ENCODE data around the gene ACTL6B.

Gene ACTL6B

DNA sequence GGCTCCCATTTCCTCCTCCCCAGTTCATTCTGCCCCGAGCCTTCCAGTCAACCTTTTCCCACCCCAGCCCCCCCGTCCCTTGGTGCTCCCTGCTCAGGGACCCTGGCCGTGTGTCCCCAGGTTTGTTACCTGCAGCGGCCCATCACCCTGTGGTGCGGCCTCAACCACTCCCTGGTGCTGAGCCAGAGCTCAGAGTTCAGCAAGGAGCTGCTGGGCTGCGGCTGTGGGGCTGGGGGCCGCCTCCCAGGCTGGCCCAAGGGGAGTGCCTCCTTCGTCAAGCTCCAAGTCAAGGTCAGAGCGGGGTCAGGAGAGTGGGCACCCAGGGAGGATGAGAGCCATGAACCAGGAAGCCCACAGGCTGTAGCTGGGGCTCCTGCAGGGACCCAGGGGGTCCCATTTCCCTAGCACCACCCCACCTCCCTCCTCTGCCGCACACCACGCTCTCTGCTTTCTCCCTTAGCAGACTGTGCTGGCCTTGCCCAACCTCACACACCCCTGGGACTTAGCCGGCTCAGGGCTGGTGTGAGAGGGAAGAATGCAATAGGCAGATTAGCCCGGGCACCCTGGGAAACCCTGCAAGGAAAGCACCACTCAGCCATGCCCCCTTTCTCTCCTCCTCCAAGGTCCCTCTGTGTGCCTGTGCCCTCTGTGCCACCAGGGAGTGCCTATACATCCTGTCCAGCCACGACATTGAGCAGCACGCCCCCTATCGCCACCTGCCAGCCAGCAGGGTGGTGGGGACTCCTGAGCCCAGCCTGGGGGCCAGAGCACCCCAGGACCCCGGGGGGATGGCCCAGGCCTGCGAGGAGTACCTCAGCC lies 56.1 kb downstream of the ACTL6B start:
- DNase-seq: no peak

DNA sequence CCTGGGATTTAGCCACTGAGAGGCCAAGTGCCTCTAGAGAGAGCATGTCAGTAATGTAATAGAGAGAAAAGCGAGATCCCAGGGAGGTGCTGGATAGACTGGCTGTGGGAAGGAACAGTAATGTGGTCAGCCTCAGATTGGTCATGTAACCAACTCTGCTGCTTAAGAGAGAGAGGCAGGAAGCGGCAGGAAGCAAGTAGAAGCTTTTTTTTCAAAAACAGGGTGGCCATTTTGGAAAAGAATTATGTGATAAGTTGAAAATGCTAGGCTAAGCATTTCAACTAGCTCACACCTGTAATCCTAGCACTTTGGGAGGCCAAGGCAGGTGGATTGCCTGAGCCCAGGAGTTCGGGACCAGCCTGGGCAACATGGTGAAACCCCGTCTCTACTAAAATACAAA lies 57.8 kb downstream of the ACTL6B start:
- DNase-seq: no peak

DNA sequence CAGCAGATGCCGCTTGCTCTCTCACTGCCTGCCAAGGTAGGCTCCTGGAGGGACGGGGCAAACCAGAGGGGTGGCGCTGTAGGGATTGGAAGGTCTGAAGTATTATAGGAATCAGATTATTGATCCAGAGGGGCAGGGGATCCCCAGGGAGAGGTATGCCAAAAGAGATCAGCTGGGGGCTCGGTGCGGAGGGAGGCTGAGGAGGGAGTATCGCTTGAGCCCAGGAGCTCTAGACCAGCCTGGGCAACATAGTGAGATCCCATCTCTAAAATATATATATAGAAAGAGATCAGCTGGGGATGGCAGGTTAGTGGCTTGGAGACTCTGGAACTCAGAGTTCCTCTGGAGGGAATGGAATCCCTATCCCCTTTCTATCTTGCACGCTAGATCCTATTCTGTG lies 61.1 kb downstream of the ACTL6B start:
- no peak for DNase-seq
